Memory B cell (primary cell): ENCODE data around the gene SERP1.
A peak's percentile ranks its signal among the peaks of the same experiment; 100 is the strongest.
"Not testable (repeated sequence)": the region's sequence is repeated elsewhere in the genome, so short reads cannot be mapped to it uniquely, and the experiment has no call there.

Experiments
- ATAC-seq: fragments of 150-1000 bp; cut with Tn5 transposase; 2 replicates; pipeline ENCODE4 v1.10.0; 2021; ENCODE audit warnings: low read depth, mild to moderate bottlenecking, moderate library complexity
- DNase-seq, 2 donors: peaks; one replicate each; pipeline ENCODE4 v3.0.0; 2022; ENCODE audit warnings: low spot score in 2 of 2
- H3K27ac Mint-ChIP-seq: one replicate; pipeline ENCODE4 v1.8.0; 2022; ENCODE audit warnings: mild to moderate bottlenecking, moderate library complexity, mixed read lengths
- H3K27me3 Mint-ChIP-seq: one replicate; pipeline ENCODE4 v1.8.0; 2022; ENCODE audit warnings: mixed read lengths
- H3K36me3 Mint-ChIP-seq: one replicate; pipeline ENCODE4 v1.8.0; 2022; ENCODE audit warnings: mild to moderate bottlenecking, mixed read lengths
- H3K4me1 Mint-ChIP-seq: one replicate; pipeline ENCODE4 v1.8.0; 2022; ENCODE audit warnings: mixed read lengths
- H3K4me3 Mint-ChIP-seq: one replicate; pipeline ENCODE4 v1.8.0; 2022; ENCODE audit warnings: mild to moderate bottlenecking, moderate library complexity, mixed read lengths
- H3K9me3 Mint-ChIP-seq: one replicate; pipeline ENCODE4 v1.8.0; 2022; ENCODE audit warnings: mixed read lengths

Gene SERP1

DNA sequence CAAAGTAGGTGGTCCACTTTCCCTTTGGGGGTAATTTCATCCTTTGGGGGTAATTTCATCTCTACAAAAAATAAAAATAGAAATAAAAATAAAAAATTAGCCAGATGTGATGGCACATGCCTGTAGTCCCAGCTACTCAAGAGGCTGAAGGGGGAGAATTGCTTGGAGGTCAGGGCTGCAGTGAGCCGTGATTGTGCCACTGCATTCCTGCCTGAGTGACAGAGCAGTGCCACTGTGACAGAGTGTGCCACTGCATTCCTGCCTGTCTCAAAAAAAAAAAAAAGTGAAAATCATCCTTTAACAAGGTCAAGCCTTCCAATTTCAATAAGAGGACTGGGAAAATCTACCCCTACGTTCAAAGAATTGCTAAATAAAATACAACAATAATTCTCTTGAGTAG is 22.8 kb downstream of the SERP1 start:
- peaks cover 3% of the 10 kb centered on the region for H3K27me3 Mint-ChIP-seq
- no peak for DNase-seq
- H3K4me3 Mint-ChIP-seq: no peak overlapping the region
- no peaks in the 10 kb centered on the region for H3K36me3 Mint-ChIP-seq
- no peak for ATAC-seq
- H3K27ac Mint-ChIP-seq: no peak overlapping the region
- H3K4me1 Mint-ChIP-seq: no peaks in the 10 kb centered on the region
- H3K9me3 Mint-ChIP-seq: no peaks in the 10 kb centered on the region

DNA sequence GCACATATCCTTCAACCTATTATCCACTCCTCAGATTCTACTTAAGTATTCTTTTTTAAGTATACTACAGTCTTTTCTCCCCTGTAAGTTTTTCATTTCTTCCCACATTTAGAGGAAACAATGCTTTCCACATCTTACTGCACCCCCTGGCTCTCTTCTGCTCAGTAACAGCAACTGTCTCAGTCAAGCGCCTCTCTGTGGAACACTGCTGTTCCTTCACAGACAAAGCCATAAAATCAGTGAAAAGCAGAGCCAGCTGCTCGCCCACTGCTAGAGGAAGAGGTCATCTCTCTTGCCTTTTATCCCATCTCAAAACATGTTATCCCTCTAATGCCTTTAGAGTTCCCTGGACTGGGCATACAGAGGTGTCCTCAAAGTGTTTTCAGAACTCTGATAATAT is 24.8 kb downstream of the SERP1 start:
- H3K4me1 Mint-ChIP-seq: no peaks in the 10 kb centered on the region
- H3K36me3 Mint-ChIP-seq: peaks cover 2% of the 10 kb centered on the region
- H3K9me3 Mint-ChIP-seq: peaks cover 3% of the 10 kb centered on the region
- no peak overlapping the region for H3K4me3 Mint-ChIP-seq
- H3K27ac Mint-ChIP-seq: no peak overlapping the region
- ATAC-seq: no peak
- H3K27me3 Mint-ChIP-seq: peaks cover 3% of the 10 kb centered on the region
- DNase-seq: no peak

DNA sequence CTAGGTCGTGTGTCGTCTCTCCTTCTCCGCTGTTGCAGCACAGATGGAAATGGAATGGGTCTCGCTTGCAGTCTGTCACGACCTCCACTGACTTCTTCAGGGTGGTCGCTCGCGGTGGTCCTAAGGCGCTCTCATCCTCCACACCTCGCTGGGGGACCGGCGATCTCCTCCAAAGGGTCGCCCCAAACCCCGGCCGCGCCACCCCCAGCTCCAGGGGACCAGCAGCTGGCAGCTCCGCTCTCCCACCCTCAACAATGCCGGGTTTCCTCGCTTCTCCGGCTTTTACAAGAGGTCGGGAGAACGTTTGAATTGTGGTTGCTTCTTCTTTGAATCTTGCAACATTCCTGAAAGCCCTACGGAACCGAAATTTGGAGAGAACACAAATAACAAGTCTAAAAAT is 25.9 kb downstream of the SERP1 start:
- no peak for ATAC-seq
- peaks cover 3% of the 10 kb centered on the region for H3K27me3 Mint-ChIP-seq

DNA sequence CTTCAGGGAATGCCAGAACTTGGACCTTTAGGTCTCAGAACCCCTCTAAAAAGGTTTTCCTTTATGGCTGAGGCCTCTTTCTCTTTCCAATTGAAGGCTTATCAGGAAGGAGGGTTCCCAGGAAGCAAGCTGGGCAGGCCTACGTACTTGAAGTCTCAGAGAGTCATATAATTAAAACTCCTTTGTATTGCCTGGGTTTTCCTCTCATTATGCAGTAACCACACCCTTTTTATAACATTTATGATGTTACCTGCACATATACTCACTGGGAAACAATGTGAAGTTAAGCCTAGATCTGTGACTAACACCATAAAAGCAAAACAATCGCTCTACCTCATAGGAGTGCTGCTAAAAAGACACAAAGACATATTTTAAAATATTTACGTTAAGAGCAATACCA is 27.3 kb downstream of the SERP1 start:
- Mint-ChIP-seq H3K27me3 (peaks cover 3% of the 10 kb centered on the region), H3K36me3 (peaks cover 2% of the 10 kb centered on the region), H3K9me3 (peaks cover 3% of the 10 kb centered on the region), H3K4me1 (no peaks in the 10 kb centered on the region), H3K27ac (no peak overlapping the region), H3K4me3 (no peak overlapping the region)
- no peak for DNase-seq
- no peak for ATAC-seq

More for the DNA sequence above, 25.9 kb downstream of the SERP1 start:
- Mint-ChIP-seq H3K9me3 (peaks cover 3% of the 10 kb centered on the region), H3K27ac (no peak overlapping the region), H3K4me3 (no peak overlapping the region), H3K4me1 (no peaks in the 10 kb centered on the region), H3K36me3 (peaks cover 2% of the 10 kb centered on the region)
- DNase-seq: no peak

DNA sequence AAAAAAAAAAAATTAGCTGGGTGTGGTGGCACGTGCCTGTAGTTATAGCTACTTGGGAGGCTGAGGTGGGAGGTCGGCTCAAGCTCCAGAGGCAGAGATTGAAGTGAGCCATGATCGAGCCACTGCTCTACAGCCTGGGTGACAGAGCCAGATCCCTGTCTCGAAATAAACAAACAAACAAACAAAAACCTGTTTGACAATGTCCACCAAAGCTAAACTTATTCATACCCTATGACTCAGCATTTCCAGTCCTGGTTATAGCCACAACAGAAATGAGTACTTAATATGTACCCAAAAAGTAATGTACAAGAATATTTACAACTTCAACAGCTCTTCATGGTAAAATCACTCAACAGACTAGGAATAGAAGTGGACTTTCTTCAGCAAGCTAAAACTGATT is 31.1 kb downstream of the SERP1 start:
- H3K27ac Mint-ChIP-seq: no peak overlapping the region
- ATAC-seq (no peak), DNase-seq (no peak)
- H3K27me3 Mint-ChIP-seq: peaks cover 5% of the 10 kb centered on the region
- H3K4me3 Mint-ChIP-seq: no peak overlapping the region
- H3K36me3 Mint-ChIP-seq: peaks cover 2% of the 10 kb centered on the region
- no peaks in the 10 kb centered on the region for H3K4me1 Mint-ChIP-seq
- peaks cover 3% of the 10 kb centered on the region for H3K9me3 Mint-ChIP-seq

DNA sequence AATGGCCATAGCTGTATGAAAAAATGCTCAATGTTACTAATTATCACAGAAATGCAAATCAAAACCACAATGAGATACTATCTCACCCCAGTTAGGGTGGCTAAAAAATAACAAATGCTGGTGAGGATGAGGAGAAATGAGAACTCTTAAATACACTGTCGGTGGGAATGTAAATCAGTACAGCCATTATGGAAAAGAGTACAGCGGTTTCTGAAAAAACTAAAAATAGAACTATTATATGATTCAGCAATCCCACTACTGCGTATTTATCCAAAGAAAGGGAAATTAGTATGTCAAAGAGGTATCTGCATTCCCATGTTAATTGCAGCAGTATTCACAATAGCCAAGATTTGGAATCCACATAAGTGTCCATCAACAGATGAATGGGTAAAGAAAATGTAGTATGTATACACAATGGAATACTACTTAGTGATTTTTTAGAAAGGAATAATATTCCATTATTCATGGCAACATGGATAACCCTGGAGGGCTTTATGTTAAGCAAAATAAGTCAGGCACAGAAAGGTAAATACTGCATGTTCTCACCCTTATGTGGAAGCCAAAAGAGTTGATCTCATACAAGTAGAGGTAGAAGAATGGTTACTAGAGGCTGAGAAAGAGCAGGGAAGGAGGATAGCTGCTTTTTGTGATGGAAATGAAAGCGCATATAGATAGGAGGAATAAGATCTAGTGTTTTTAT is 35.0 kb downstream of the SERP1 start:
- Mint-ChIP-seq H3K4me1 (no peaks in the 10 kb centered on the region), H3K36me3 (peaks cover 4% of the 10 kb centered on the region), H3K27me3 (peaks cover 16% of the 10 kb centered on the region), H3K4me3 (no peak overlapping the region), H3K9me3 (peaks cover 7% of the 10 kb centered on the region), H3K27ac (no peak overlapping the region)
- ATAC-seq: no peak
- DNase-seq: no peak

DNA sequence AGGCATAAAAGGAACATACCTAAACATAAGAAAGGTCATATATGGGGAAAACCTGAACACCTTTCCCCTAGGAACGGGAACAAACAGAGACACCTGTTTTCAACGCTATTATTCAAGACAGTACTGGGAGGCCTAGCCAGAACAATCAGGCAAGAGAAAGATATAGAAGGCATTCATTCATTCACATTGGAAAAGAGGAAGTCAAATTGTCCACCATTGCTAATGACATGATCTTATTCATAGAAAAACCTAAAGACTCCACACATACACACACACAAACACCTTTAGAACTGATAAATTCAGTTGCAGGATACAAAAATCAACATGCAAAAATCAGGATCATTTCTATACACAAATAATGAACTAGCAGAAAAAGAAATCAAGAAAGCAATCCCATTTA is 36.5 kb downstream of the SERP1 start:
- Mint-ChIP-seq H3K36me3 (peaks cover 4% of the 10 kb centered on the region), H3K4me1 (no peaks in the 10 kb centered on the region), H3K27me3 (peaks cover 16% of the 10 kb centered on the region), H3K4me3 (no peak overlapping the region), H3K27ac (no peak overlapping the region), H3K9me3 (peaks cover 7% of the 10 kb centered on the region)
- ATAC-seq (no peak), DNase-seq (no peak)

DNA sequence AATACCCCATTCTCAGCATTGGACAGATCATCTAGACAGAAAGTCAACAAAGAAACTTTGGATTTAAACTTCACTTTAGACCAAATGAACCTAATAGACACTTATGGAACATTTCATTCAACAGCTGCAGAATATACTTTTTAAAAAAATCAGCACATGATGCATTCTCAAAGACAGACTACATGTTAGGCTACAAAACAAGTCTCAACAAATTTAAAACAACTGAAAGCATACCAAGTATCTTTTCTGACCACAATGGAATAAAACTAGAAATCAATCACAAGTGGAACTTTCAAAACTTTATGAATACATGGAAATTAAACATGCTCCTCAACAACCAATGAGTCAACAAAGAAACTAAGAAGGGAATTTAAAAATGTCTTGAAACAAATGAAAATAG is 37.9 kb downstream of the SERP1 start:
- ATAC-seq (no peak), DNase-seq (no peak)
- H3K27ac Mint-ChIP-seq: no peak overlapping the region
- H3K27me3 Mint-ChIP-seq: peaks cover 22% of the 10 kb centered on the region
- peaks cover 7% of the 10 kb centered on the region for H3K9me3 Mint-ChIP-seq
- H3K4me3 Mint-ChIP-seq: no peak overlapping the region
- peaks cover 4% of the 10 kb centered on the region for H3K36me3 Mint-ChIP-seq
- H3K4me1 Mint-ChIP-seq: no peaks in the 10 kb centered on the region

DNA sequence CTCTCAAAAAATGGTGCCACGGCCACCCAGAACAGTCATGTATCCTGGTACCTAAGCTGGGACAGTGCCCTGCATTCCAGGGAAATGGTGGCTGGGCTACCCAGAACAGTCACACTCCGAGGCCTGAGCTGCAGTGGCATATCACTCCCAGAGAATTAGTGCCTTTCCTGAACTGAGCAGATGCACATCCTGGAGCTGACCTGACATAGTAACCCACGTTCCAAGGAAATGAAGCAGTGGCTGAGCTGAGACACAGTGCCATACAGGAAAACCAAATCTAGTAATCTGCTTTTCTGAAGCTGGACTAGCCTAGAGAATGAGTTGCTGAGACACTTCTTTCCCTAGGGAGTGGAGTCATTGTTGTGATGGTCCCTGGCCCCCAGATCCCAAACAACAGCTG is 41.8 kb downstream of the SERP1 start:
- ATAC-seq (no peak), DNase-seq (no peak)
- Mint-ChIP-seq H3K36me3 (peaks cover 11% of the 10 kb centered on the region), H3K27me3 (peaks cover 23% of the 10 kb centered on the region), H3K27ac (no peak overlapping the region), H3K9me3 (peaks cover 16% of the 10 kb centered on the region), H3K4me3 (no peak overlapping the region), H3K4me1 (no peaks in the 10 kb centered on the region)

DNA sequence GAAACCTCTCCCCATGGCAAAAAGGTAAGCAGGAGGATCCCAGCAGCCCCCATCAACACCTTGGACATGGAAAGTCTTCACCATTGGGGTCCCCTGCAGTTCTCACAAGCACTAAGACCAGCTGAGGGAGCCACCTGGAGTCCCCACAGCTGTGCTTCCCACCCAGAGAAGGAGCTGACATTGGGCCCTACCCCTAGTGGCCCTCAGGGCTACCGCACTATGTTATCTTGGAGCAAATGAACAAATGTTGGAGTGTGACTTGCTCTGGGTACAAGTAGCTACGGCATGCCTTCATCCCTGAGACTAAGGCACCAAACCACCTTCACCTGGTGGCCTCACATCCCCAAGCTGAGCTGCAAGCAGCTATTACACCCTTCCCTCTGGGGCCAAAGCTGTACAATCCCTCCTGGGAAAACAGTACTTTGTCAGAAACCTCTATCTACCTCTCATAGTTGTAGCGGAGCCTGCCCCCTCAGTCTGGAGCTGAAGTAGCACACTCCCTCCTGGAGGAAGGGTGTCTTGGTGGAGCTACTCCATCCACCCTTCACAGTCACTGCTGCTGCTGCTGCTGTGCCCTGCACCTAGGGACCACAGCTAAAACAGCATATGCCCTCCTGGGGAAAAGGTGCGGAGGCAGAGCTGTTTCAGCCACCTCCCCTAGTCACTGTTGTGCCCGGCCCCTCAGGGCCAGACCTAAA is 42.7 kb downstream of the SERP1 start:
- H3K27ac Mint-ChIP-seq: no peak overlapping the region
- H3K4me3 Mint-ChIP-seq: no peak overlapping the region
- H3K27me3 Mint-ChIP-seq: peaks cover 23% of the 10 kb centered on the region
- no peaks in the 10 kb centered on the region for H3K4me1 Mint-ChIP-seq
- DNase-seq: no peak
- no peak for ATAC-seq
- H3K9me3 Mint-ChIP-seq: peaks cover 16% of the 10 kb centered on the region
- H3K36me3 Mint-ChIP-seq: peaks cover 11% of the 10 kb centered on the region

DNA sequence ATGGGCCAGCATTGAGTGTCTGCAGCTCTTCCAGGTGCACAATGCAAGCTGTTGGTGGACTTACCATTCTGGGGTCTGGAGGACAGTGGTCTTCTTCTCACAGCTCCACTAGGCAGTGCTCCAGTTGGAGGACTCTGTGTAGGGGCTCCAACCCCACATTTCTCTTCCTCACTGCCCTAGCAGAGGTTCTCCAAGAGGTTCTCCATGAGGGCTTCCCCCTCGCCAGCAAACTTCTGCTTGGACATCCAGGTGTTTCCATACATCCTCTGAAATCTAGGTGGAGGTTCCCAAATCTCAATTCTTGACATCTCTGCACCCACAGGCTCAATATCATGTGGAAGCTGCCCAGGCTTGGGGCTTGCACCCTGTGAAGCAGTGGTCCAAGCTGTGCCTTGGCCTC is 45.3 kb downstream of the SERP1 start:
- not testable (repeated sequence) for DNase-seq, H3K4me1 Mint-ChIP-seq
- peaks cover 14% of the 10 kb centered on the region for H3K27me3 Mint-ChIP-seq

DNA sequence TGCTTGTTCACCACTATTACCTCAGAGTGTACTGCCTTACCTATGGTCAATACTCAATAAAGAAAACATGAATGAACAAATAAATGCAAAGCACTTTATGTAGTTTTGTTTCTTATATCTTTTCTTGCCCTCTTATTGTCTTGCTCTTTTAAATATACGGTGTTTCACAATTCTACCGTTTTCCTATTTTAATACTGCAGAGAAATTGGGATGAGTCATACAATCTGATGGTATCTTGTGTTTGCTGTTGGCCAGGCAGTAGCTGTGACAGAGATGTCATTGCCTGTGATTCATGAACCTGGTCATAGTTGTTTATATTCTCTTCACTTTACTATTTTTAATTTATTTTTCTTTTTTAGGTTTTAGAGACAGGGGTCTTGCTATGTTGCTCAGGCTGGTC is 48.3 kb downstream of the SERP1 start:
- Mint-ChIP-seq H3K9me3 (peaks cover 9% of the 10 kb centered on the region), H3K27ac (no peak overlapping the region), H3K4me3 (no peak overlapping the region), H3K36me3 (peaks cover 7% of the 10 kb centered on the region), H3K4me1 (no peaks in the 10 kb centered on the region), H3K27me3 (peaks cover 4% of the 10 kb centered on the region)
- ATAC-seq (no peak), DNase-seq (no peak)

More for the DNA sequence above, 45.3 kb downstream of the SERP1 start:
- not testable (repeated sequence) for H3K27ac Mint-ChIP-seq, H3K4me3 Mint-ChIP-seq, ATAC-seq, H3K9me3 Mint-ChIP-seq, H3K36me3 Mint-ChIP-seq

DNA sequence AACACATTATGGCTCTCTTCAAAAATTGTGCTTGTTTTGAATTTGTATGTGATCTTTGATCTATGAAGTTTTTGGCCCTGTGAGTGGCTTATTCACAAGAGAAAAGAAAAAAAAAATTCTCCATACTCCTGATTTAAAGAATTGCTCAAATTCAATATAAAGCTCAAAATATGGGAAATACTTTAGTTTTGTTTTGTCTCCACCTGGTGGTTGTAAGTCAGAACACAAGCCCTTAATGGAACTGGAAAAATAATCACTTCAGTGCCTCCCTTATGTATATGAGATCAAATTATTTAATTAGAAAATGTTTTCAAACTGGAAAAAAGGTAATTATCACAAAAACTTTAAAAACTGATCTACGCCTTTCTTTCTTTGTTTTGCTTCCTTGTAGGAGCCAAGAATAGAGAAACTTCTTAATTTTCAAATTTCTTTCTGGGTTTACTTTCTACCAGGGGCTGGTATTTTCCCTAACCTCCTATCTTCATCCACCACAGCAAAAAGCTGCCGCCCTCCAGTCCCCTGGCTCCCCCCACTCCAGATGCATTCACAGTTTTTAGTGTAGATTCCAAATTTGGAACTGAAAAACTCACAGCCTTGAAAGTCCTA is 50.6 kb downstream of the SERP1 start:
- H3K4me3 Mint-ChIP-seq: no peak overlapping the region
- H3K9me3 Mint-ChIP-seq: peaks cover under 1% of the 10 kb centered on the region
- no peak overlapping the region for H3K27ac Mint-ChIP-seq
- no peaks in the 10 kb centered on the region for H3K27me3 Mint-ChIP-seq
- DNase-seq (peak in 1 of 2 donors; percentile 30), ATAC-seq (peak; percentile 57)
- H3K36me3 Mint-ChIP-seq: no peaks in the 10 kb centered on the region
- H3K4me1 Mint-ChIP-seq: no peaks in the 10 kb centered on the region

DNA sequence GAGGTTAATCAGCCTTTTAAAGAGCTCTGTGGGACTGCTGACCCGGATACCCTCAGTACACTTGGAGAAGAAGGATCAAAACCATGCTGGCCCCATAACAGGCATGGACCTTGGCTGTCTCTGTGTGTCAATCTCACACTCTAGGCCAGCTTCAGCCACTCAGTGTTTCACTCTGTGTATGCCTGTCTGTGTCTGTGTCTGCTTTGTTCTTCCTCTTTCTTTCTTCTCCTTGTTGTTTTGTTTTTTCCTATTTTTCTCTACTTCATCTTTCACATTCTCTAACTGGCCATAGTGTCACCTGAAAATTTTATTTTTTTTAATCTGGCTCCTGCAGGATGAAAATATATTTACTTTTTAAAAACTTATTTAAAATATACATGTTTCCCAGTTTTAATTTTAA is 51.1 kb downstream of the SERP1 start:
- H3K4me1 Mint-ChIP-seq: no peaks in the 10 kb centered on the region
- no peak overlapping the region for H3K27ac Mint-ChIP-seq
- peak; percentile 27 for ATAC-seq
- no peak for DNase-seq
- no peaks in the 10 kb centered on the region for H3K27me3 Mint-ChIP-seq
- H3K4me3 Mint-ChIP-seq: no peak overlapping the region
- H3K36me3 Mint-ChIP-seq: no peaks in the 10 kb centered on the region
- no peaks in the 10 kb centered on the region for H3K9me3 Mint-ChIP-seq
